Measurements from ENCODE around the gene GAP43. TPM values are rescaled to one million over a fixed set of nuclear protein-coding genes. Genes with fewer than 3 reads are reported as not detected.
A peak's percentile ranks its signal among the peaks of the same experiment; 100 is the strongest.
"Not testable (repeated sequence)": the region's sequence is repeated elsewhere in the genome, so short reads cannot be mapped to it uniquely, and the experiment has no call there.

GAP43 gene
- total and polyA plus RNA-seq, 5 experiments from 2014 or later = not detected

GRCh38 chr3:115720983-115721382 is 97.7 kb downstream of the GAP43 start:
- POLR2A ChIA-PET = no interaction called here
- Mint-ChIP-seq H3K27ac (no peak overlapping the region), H3K27me3 (peaks cover 6 to 40% (median 13%) of the 10 kb centered on the region in 5 donors), H3K4me1 (no peaks in the 10 kb centered on the region), H3K9me3 (no peaks in the 10 kb centered on the region), H3K4me3 (no peak overlapping the region), H3K36me3 (no peaks in the 10 kb centered on the region)
- DNase-seq = no peak
- no peak for ATAC-seq

DNA sequence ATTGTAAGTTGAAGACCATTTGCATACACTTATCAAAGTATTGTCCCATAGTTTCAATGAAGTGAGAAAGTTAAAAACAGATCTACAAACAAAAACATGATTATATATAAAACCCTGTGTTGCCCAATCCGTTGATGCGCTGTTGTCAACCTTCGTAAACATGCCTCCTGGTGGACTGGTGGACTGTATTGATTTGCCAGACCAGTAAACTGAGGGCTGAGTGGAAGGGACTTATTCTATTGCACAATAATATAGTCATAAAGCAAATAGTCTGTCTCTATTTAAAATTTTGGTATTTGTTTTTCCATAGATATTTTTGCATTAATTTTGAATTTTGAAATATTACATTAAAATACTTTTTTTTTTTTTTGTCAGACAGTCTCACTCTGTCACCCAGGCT is 102.5 kb downstream of the GAP43 start:
- POLR2A ChIA-PET = no interaction called here
- H3K4me3 Mint-ChIP-seq = no peak overlapping the region
- H3K9me3 Mint-ChIP-seq = no peaks in the 10 kb centered on the region
- H3K4me1 Mint-ChIP-seq = no peaks in the 10 kb centered on the region
- DNase-seq = no peak
- H3K27me3 Mint-ChIP-seq = peaks cover 3 to 10% (median 9%) of the 10 kb centered on the region in 5 donors
- no peak overlapping the region for H3K27ac Mint-ChIP-seq
- no peak for ATAC-seq
- no peaks in the 10 kb centered on the region for H3K36me3 Mint-ChIP-seq

- Mint-ChIP-seq H3K36me3 (no peaks in the 10 kb centered on the region), H3K4me3 (no peak overlapping the region), H3K9me3 (no peaks in the 10 kb centered on the region), H3K27me3 (peaks cover 0 to 4% (median 2%) of the 10 kb centered on the region in 5 donors), H3K27ac (no peak overlapping the region), H3K4me1 (no peaks in the 10 kb centered on the region)
- POLR2A ChIA-PET = no interaction called here
- no peak for ATAC-seq
- no peak for DNase-seq
Measured at GRCh38 chr3:115727135-115727534, 103.8 kb downstream of the GAP43 start.

DNA sequence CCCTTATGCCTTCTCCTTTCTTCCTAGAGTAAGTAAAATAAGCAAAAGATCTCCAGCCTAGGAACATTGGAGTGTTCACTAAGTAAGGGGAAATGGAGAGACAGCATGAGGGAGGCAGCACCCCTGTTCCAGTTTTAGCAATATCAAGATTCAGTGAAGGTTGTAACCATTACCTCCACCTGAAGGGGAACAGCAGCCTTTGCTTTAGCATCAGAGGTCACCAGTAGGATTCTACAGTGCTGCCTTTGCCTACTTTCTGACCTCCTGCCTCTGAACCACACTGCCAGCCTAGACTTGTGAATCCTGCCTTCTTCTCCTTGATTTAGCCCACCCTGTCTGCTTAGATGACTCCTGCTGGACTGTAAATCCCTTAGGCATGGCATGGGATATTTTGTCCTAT is 104.7 kb downstream of the GAP43 start:
- H3K36me3 Mint-ChIP-seq = no peaks in the 10 kb centered on the region
- no peaks in the 10 kb centered on the region for H3K4me1 Mint-ChIP-seq
- H3K4me3 Mint-ChIP-seq = no peak overlapping the region
- peaks cover 0 to 4% (median 0%) of the 10 kb centered on the region in 9 donors for H3K9me3 Mint-ChIP-seq
- H3K27ac Mint-ChIP-seq = no peak overlapping the region
- POLR2A ChIA-PET = no interaction called here
- no peak for ATAC-seq
- DNase-seq = no peak
- peaks cover 0 to 4% (median 2%) of the 10 kb centered on the region in 5 donors for H3K27me3 Mint-ChIP-seq

- Mint-ChIP-seq H3K36me3 (peaks cover 0 to 34% (median 7%) of the 10 kb centered on the region in 3 donors), H3K9me3 (peaks cover 0 to 40% (median 21%) of the 10 kb centered on the region in 9 donors), H3K27me3 (peaks cover 23 to 55% (median 36%) of the 10 kb centered on the region in 5 donors)
- H3K4me1 Mint-ChIP-seq, H3K4me3 Mint-ChIP-seq, POLR2A ChIA-PET, DNase-seq, ATAC-seq, H3K27ac Mint-ChIP-seq: not testable (repeated sequence)
Measured at GRCh38 chr3:115736341-115736740, 113.0 kb downstream of the GAP43 start.

DNA sequence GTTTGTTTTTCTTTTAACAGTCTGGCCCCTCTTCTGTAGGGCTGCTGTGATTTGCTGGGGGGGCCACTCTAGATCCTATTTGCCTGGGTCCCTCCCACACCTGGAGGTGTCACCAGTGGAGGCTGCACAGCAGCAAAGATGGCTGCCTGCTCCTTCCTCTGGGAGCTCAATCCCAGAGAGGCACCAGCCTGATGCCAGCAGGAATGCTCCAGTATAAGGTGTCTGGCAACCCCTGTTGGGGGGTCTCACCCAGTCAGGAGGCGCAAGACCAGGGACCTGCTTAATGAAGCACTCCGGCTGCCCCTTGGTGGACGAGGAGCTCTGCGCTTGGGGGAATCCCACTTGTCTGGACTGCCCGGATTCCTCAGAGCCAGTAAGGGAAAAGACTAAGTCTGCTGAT is 118.3 kb downstream of the GAP43 start:
- Mint-ChIP-seq H3K4me3 (no peak overlapping the region), H3K27ac (peak overlapping the region in 1 of 10 donors; percentile 24), H3K4me1 (no peaks in the 10 kb centered on the region), H3K27me3 (peaks cover 27 to 68% (median 47%) of the 10 kb centered on the region in 5 donors), H3K36me3 (peaks cover 0 to 37% (median 7%) of the 10 kb centered on the region in 3 donors), H3K9me3 (peaks cover 0 to 41% (median 24%) of the 10 kb centered on the region in 9 donors)
- no peak for DNase-seq
- POLR2A ChIA-PET = no interaction called here
- no peak for ATAC-seq

DNA sequence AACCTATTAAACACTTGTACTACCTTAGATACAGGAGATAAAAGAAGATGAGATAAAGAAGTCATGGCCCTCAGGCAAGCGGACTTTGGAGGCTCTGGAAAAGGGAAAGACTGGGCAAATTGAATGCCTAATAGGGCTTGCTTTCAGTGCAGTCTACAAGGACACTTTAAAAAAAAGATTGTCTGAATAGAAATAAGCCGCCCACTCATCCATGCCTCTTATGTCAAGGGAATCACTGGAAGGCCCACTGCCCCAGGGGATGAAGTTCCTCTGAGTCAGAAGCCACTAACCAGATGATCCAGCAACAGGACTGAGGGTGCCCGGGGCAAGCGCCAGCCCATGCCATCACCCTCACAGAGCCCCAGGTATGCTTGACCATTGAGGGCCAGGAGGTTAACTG is 121.2 kb downstream of the GAP43 start:
- ATAC-seq, POLR2A ChIA-PET, H3K4me3 Mint-ChIP-seq, DNase-seq, H3K27ac Mint-ChIP-seq, H3K4me1 Mint-ChIP-seq: not testable (repeated sequence)
- Mint-ChIP-seq H3K27me3 (peaks cover 17 to 61% (median 45%) of the 10 kb centered on the region in 5 donors), H3K9me3 (peaks cover 0 to 25% (median 18%) of the 10 kb centered on the region in 9 donors), H3K36me3 (peaks cover 0 to 20% (median 7%) of the 10 kb centered on the region in 3 donors)

DNA sequence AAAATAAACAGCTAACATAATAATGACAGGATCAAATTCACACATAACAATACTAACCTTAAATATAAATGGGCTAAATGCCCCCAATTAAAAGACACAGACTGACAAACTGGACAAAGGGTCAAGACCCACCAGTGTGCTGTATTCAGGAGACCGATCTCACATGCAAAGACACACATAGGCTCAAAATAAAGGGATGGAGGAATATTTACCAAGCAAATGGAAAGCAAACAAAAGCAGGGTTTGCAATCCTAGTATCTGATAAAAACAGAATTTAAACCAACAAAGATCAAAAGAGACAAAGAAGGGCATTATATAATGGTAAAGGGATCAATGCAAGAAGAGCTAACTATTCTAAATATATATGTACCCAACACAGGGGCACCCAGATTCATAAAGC is 129.7 kb downstream of the GAP43 start:
- H3K4me3 Mint-ChIP-seq, H3K36me3 Mint-ChIP-seq, ATAC-seq, POLR2A ChIA-PET, H3K4me1 Mint-ChIP-seq, DNase-seq, H3K27ac Mint-ChIP-seq: not testable (repeated sequence)
- peaks cover 0 to 16% (median 1%) of the 10 kb centered on the region in 9 donors for H3K9me3 Mint-ChIP-seq
- peaks cover 7 to 27% (median 15%) of the 10 kb centered on the region in 5 donors for H3K27me3 Mint-ChIP-seq

- DNase-seq (no peak), ATAC-seq (no peak)
- H3K4me1 Mint-ChIP-seq = no peaks in the 10 kb centered on the region
- no peak overlapping the region for H3K4me3 Mint-ChIP-seq
- no peaks in the 10 kb centered on the region for H3K36me3 Mint-ChIP-seq
- peaks cover 0 to 19% (median 1%) of the 10 kb centered on the region in 5 donors for H3K27me3 Mint-ChIP-seq
- no peak overlapping the region for H3K27ac Mint-ChIP-seq
- POLR2A ChIA-PET = no interaction called here
- H3K9me3 Mint-ChIP-seq = peaks cover 0 to 11% (median 0%) of the 10 kb centered on the region in 9 donors
Measured at GRCh38 chr3:115758076-115758763, 134.9 kb downstream of the GAP43 start.

- no peaks in the 10 kb centered on the region for H3K9me3 Mint-ChIP-seq
- DNase-seq (no peak), ATAC-seq (no peak)
- H3K27me3 Mint-ChIP-seq = peaks cover 0 to 12% (median 3%) of the 10 kb centered on the region in 5 donors
- POLR2A ChIA-PET = no interaction called here
- H3K4me1 Mint-ChIP-seq = no peaks in the 10 kb centered on the region
- no peak overlapping the region for H3K27ac Mint-ChIP-seq
- H3K36me3 Mint-ChIP-seq = no peaks in the 10 kb centered on the region
- H3K4me3 Mint-ChIP-seq = no peak overlapping the region
Measured at GRCh38 chr3:115760716-115761115, 137.4 kb downstream of the GAP43 start.

DNA sequence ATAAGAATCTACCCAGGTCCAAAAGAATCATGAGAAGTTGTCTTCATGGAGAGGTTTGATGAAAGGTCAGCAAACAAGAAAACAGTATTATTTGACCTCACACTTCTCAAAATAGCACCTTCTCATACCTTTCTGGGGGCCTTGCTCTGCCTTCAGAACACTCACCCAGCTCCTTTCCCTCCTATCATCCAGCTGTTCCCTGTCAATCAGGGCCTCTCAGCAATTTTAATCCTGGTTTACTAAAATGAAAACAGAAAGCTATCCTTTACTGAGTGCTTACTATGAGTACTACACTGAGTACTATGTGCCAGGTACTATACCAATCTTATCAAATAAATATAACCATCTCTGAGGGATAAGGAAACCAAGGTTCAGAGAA is 138.6 kb downstream of the GAP43 start:
- POLR2A ChIA-PET = interaction anchor here (0.6 kb wide), 1 partner anchor 530 kb away, joined by 3 read pairs; no protein-coding TSS in a partner anchor
- no peaks in the 10 kb centered on the region for H3K4me1 Mint-ChIP-seq
- peaks cover 2 to 17% (median 3%) of the 10 kb centered on the region in 5 donors for H3K27me3 Mint-ChIP-seq
- ATAC-seq (no peak), DNase-seq (no peak)
- no peaks in the 10 kb centered on the region for H3K9me3 Mint-ChIP-seq
- H3K4me3 Mint-ChIP-seq = no peak overlapping the region
- no peak overlapping the region for H3K27ac Mint-ChIP-seq
- H3K36me3 Mint-ChIP-seq = no peaks in the 10 kb centered on the region

DNA sequence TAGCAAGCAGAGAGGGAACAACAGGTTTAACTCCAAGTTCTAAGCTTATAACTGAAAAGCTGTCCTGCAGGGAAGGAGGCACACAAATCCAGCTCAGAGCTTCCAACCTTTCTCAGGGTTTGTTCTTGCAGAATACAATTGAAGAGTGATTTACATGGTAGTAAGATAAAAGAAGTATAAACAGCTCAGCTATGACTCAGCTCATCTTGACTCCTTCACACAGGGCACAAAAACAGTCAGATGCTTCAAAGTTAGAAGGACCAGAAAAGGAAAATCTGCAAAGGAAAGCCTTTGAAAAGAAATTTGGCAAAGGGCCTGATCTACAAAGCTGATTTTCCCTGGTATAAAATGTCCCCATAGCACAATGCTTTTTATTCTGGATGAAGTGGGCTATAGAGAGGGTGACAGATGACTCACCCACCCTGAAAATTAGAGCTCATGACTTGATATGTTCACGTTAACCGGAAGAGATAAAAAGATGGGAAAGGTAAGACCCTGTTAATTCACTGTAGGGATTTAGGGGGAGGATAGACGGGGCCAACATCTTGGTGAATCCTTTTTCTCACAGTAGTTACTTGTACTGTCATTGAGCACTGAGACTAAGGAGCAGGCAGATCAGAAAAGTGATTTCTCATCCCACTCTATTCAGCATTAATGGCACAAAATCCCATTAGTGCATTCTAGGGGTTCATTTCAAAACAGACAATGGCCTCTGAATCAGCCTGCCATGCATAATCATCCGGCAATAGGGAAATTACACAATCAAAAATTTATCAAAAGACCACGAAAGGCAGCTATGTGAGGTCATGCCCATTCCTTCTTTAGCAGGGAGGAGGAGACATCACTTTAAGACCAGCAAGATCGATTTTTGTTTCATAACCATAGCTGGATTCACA is 143.5 kb downstream of the GAP43 start:
- no peaks in the 10 kb centered on the region for H3K9me3 Mint-ChIP-seq
- no peaks in the 10 kb centered on the region for H3K4me1 Mint-ChIP-seq
- H3K27me3 Mint-ChIP-seq = peaks cover 3 to 9% (median 5%) of the 10 kb centered on the region in 5 donors
- ATAC-seq (no peak), DNase-seq (no peak)
- H3K27ac Mint-ChIP-seq = no peak overlapping the region
- H3K4me3 Mint-ChIP-seq = no peak overlapping the region
- POLR2A ChIA-PET = no interaction called here
- no peaks in the 10 kb centered on the region for H3K36me3 Mint-ChIP-seq

DNA sequence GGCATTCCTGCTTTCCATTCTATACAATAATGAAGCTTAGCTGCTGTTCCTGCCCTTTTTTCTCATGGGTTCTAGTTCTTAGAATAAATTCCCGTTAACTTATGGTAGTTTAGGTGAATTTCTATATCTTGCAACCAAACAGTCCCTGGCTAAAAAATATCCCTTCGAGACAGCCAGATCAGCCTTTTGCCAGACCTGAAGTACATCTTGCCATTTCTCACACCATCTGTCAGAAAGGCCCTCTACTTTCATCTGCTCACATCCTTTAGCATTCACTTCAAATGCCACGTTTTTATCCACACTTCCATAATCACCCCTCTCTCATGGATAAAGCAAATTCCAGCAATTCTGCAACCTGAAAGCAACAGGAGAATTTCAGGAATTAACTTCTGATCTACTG is 145.4 kb downstream of the GAP43 start:
- Mint-ChIP-seq H3K4me3 (no peak overlapping the region), H3K27me3 (peaks cover 5 to 9% (median 7%) of the 10 kb centered on the region in 5 donors), H3K27ac (no peak overlapping the region), H3K9me3 (no peaks in the 10 kb centered on the region), H3K36me3 (no peaks in the 10 kb centered on the region), H3K4me1 (no peaks in the 10 kb centered on the region)
- no peak for ATAC-seq
- DNase-seq = no peak
- POLR2A ChIA-PET = no interaction called here
